K562 (cell line): ENCODE data around the gene HAP1.

Source experiments
- ELF1 ChIP-seq: fragments of 200-800 bp; sonication (Bioruptor generic); IDR thresholded peaks from 2 replicates; pipeline ENCODE4 v1.6.1; 2016; ENCODE audit warnings: missing genetic modification characterization, missing compliant biosample characterization
- EP300 ChIP-seq: IDR thresholded peaks from 2 replicates; pipeline ENCODE4 v1.6.1; 2012; ENCODE audit warnings: low read length, improper control_type of control experiment
- ESRRA ChIP-seq: fragments of 450-650 bp; IDR thresholded peaks from 2 replicates; pipeline ENCODE4 v1.6.1; 2014; ENCODE audit warnings: low read depth, mild to moderate bottlenecking, moderate library complexity, borderline replicate concordance
- ETV5 ChIP-seq: sonication (generic); formaldehyde crosslinking; IDR thresholded peaks from 2 replicates; pipeline ENCODE4 v1.4.0; 2020; ENCODE audit warnings: low read depth, mild to moderate bottlenecking, missing genetic modification reagents
- EZH2 ChIP-seq: IDR thresholded peaks from 2 replicates; pipeline ENCODE4 v1.6.1; 2012; ENCODE audit warnings: low read depth, mild to moderate bottlenecking, inconsistent platforms, low read length, borderline replicate concordance
- POLR2A ChIP-seq: fragments of 450-650 bp; conservative IDR thresholded peaks from 2 replicates; pipeline ENCODE4 v1.6.1; 2016
- SAP30 ChIP-seq: fragments of 200-600 bp; sonication (generic); IDR thresholded peaks from 2 replicates; pipeline ENCODE4 v1.6.1; 2012; ENCODE audit warnings: borderline replicate concordance, low read depth, mild to moderate bottlenecking, moderate library complexity, low read length, control low read depth, inconsistent platforms; ENCODE audit not compliant: insufficient read depth, poor library complexity, severe bottlenecking
- TF ChIP-seq, protein P1 (sequence below), 3 experiments: IDR thresholded peaks in 2 of 3; conservative IDR thresholded peaks in 1 of 3; 2 replicates each; pipeline ENCODE4 v1.5.1; 2011 to 2012; ENCODE audit warnings: low read length in 3 of 3, mild to moderate bottlenecking in 3 of 3, control low read depth in 2 of 3, improper control_type of control experiment in 1 of 3, inconsistent platforms in 1 of 3, low read depth in 1 of 3, mixed read lengths in 1 of 3, moderate library complexity in 1 of 3; ENCODE audit not compliant: insufficient read depth in 2 of 3
- TF ChIP-seq, protein P2 (sequence below): sonication (generic); formaldehyde crosslinking; IDR thresholded peaks from 2 replicates; pipeline ENCODE4 v1.5.0; 2020; ENCODE audit warnings: missing genetic modification reagents
- TF ChIP-seq, protein P3 (sequence below): fragments of 250-450 bp; sonication (Bioruptor Pico); IDR thresholded peaks from 2 replicates; pipeline ENCODE4 v1.8.0; 2021; ENCODE audit warnings: moderate library complexity, mild to moderate bottlenecking, inconsistent platforms
- TF ChIP-seq, protein P4 (sequence below), 2 experiments: IDR thresholded peaks; 2 replicates each; pipeline ENCODE4 v1.6.1; 2012; ENCODE audit warnings: improper control_type of control experiment in 2 of 2, low read depth in 2 of 2, low read length in 2 of 2, borderline replicate concordance in 1 of 2

DNA sequence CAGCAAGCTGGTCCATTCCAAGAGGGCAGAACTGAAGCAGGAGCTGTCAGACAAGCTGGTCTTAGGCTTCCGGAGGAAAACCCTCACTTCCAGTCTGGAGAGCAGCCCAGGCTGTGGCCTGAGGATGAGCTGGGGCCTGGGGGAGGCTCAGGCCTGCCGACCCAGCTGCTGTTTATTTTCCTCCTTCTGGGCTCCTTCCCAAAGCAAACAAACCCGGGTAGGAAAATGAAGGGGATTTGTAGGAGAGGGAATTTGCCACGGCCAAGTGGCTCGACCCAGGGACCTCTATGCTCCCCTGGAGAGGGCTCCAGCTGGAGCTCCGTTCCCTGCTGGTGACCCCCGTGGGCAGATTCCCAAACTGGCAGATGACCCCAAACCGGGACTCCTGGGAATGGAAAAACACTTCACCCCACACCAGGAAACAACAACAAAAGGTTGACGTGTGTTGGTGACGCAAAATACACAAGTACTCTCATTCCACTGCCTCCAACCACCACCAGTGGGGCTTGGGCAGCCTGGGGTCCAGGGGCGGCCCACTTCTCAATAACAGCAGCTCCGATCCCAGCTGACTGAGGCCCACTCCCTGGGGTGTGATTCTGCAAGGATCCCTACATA lies 43.2 kb upstream of the HAP1 start:
- TF ChIP-seq EZH2 = no peak
- TF ChIP-seq SAP30 = no peak
- TF ChIP-seq POLR2A = no peak
- TF ChIP-seq ETV5 (CRISPR knock-in tag) = no peak
- TF ChIP-seq ELF1 (tag) = no peak
- TF ChIP-seq, protein P1, sequence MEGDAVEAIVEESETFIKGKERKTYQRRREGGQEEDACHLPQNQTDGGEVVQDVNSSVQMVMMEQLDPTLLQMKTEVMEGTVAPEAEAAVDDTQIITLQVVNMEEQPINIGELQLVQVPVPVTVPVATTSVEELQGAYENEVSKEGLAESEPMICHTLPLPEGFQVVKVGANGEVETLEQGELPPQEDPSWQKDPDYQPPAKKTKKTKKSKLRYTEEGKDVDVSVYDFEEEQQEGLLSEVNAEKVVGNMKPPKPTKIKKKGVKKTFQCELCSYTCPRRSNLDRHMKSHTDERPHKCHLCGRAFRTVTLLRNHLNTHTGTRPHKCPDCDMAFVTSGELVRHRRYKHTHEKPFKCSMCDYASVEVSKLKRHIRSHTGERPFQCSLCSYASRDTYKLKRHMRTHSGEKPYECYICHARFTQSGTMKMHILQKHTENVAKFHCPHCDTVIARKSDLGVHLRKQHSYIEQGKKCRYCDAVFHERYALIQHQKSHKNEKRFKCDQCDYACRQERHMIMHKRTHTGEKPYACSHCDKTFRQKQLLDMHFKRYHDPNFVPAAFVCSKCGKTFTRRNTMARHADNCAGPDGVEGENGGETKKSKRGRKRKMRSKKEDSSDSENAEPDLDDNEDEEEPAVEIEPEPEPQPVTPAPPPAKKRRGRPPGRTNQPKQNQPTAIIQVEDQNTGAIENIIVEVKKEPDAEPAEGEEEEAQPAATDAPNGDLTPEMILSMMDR (IDR thresholded peaks at IDR 0.05 in 2 of 3, conservative IDR thresholded peaks at IDR 0.05 in 1 of 3; ENCODE audit: insufficient read depth in 2 of 3, low read depth in 1 of 3, low read length in 3 of 3) = no peak
- TF ChIP-seq, protein P2, sequence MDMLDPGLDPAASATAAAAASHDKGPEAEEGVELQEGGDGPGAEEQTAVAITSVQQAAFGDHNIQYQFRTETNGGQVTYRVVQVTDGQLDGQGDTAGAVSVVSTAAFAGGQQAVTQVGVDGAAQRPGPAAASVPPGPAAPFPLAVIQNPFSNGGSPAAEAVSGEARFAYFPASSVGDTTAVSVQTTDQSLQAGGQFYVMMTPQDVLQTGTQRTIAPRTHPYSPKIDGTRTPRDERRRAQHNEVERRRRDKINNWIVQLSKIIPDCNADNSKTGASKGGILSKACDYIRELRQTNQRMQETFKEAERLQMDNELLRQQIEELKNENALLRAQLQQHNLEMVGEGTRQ (CRISPR knock-in tag) = no peak
- no peak for TF ChIP-seq ESRRA
- TF ChIP-seq, protein P3, sequence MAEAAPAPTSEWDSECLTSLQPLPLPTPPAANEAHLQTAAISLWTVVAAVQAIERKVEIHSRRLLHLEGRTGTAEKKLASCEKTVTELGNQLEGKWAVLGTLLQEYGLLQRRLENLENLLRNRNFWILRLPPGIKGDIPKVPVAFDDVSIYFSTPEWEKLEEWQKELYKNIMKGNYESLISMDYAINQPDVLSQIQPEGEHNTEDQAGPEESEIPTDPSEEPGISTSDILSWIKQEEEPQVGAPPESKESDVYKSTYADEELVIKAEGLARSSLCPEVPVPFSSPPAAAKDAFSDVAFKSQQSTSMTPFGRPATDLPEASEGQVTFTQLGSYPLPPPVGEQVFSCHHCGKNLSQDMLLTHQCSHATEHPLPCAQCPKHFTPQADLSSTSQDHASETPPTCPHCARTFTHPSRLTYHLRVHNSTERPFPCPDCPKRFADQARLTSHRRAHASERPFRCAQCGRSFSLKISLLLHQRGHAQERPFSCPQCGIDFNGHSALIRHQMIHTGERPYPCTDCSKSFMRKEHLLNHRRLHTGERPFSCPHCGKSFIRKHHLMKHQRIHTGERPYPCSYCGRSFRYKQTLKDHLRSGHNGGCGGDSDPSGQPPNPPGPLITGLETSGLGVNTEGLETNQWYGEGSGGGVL (CRISPR knock-in tag) = no peak
- TF ChIP-seq, protein P4, sequence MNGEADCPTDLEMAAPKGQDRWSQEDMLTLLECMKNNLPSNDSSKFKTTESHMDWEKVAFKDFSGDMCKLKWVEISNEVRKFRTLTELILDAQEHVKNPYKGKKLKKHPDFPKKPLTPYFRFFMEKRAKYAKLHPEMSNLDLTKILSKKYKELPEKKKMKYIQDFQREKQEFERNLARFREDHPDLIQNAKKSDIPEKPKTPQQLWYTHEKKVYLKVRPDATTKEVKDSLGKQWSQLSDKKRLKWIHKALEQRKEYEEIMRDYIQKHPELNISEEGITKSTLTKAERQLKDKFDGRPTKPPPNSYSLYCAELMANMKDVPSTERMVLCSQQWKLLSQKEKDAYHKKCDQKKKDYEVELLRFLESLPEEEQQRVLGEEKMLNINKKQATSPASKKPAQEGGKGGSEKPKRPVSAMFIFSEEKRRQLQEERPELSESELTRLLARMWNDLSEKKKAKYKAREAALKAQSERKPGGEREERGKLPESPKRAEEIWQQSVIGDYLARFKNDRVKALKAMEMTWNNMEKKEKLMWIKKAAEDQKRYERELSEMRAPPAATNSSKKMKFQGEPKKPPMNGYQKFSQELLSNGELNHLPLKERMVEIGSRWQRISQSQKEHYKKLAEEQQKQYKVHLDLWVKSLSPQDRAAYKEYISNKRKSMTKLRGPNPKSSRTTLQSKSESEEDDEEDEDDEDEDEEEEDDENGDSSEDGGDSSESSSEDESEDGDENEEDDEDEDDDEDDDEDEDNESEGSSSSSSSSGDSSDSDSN (IDR thresholded peaks at IDR 0.05; ENCODE audit: borderline replicate concordance in 1 of 2, low read depth in 2 of 2, low read length in 2 of 2) = no peak
- TF ChIP-seq EP300 = no peak
